ENCODE data around the gene HOXC12.

HOXC12 gene

DNA sequence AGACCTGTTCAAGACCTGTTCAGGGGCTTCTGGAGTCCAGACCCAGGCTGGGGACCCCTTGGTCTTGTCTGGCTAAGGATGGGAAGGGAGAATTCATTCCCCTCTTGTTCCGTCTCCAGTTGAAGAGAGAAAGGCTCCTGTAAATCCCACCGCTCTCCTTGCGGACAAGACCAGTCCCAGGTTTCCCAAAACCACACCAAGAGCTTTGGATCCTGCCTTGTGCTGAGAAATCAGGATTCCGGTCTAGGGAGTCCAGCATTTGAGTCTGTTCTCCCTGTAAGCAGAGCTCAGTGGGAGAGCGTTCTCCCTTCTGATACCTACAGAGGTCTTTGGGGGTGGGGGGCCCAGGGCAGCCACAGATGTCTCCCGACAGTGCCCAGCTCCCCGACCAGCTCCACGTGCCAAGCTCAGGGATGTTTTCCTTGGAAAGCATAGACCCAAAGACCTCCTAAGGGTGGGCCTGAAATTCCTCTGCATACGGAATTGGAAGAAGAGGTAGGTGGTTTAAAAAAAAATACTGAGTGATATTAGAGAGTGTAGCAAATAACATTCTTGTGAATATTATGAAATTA, 14.2 kb upstream of the HOXC12 start:
- TF ChIP-seq, protein P1, sequence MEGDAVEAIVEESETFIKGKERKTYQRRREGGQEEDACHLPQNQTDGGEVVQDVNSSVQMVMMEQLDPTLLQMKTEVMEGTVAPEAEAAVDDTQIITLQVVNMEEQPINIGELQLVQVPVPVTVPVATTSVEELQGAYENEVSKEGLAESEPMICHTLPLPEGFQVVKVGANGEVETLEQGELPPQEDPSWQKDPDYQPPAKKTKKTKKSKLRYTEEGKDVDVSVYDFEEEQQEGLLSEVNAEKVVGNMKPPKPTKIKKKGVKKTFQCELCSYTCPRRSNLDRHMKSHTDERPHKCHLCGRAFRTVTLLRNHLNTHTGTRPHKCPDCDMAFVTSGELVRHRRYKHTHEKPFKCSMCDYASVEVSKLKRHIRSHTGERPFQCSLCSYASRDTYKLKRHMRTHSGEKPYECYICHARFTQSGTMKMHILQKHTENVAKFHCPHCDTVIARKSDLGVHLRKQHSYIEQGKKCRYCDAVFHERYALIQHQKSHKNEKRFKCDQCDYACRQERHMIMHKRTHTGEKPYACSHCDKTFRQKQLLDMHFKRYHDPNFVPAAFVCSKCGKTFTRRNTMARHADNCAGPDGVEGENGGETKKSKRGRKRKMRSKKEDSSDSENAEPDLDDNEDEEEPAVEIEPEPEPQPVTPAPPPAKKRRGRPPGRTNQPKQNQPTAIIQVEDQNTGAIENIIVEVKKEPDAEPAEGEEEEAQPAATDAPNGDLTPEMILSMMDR (IDR thresholded peaks at IDR 0.05; ENCODE audit: extremely low read depth, insufficient read depth, missing control alignments) = no peak
- no peak for DNase-seq (ENCODE audit: low spot score)
- in situ Hi-C loops (cut with MboI; ENCODE audit: low pct_unique_long_range_greater_than_20kb, low sequenced_read_pairs, unreplicated experiment) = loop anchor here (25.0 kb wide), 1 partner anchor 97 kb away; the partner anchor contains the start of genes HOXC5 and HOXC6

DNA sequence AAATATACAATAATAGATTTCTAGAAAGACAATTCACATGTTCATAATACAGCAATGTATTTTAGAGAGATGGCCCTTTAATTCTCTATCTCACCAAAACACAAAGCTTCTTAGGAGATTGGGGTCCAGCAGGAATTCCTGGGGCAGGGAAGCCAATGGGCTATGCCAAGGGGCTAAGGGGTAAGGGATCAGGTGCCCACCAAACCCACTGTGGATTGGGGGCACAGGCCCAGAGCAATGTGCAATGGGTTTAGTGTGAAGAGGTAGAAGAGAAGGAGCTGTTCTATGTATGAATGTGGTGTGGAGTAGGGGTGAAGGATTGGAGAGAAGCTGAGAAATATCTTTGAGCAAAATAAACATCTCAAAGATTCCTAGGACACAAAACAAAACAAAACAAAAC, 13.5 kb upstream of the HOXC12 start:
- in situ Hi-C loops (cut with MboI; ENCODE audit: low pct_unique_long_range_greater_than_20kb, low sequenced_read_pairs, unreplicated experiment) = loop anchor here (25.0 kb wide), 1 partner anchor 96 kb away; the partner anchor contains the start of genes HOXC5 and HOXC6
- DNase-seq (ENCODE audit: low spot score) = no peak
- TF ChIP-seq, protein P1 (IDR thresholded peaks at IDR 0.05; ENCODE audit: extremely low read depth, insufficient read depth, missing control alignments) = no peak

- TF ChIP-seq, protein P1 (IDR thresholded peaks at IDR 0.05; ENCODE audit: extremely low read depth, insufficient read depth, missing control alignments) = no peak
- in situ Hi-C loops (cut with MboI; ENCODE audit: low pct_unique_long_range_greater_than_20kb, low sequenced_read_pairs, unreplicated experiment) = loop anchor here (25.0 kb wide), 1 partner anchor 96 kb away; the partner anchor contains the start of genes HOXC5 and HOXC6
- DNase-seq (ENCODE audit: low spot score) = no peak
Measured at GRCh38 chr12:53941750-53942149, 13.0 kb upstream of the HOXC12 start.

- in situ Hi-C loops (cut with MboI; ENCODE audit: low pct_unique_long_range_greater_than_20kb, low sequenced_read_pairs, unreplicated experiment) = loop anchor here (25.0 kb wide), 1 partner anchor 95 kb away; the partner anchor contains the start of genes HOXC5 and HOXC6
- no peak for DNase-seq (ENCODE audit: low spot score)
- TF ChIP-seq, protein P1 (IDR thresholded peaks at IDR 0.05; ENCODE audit: extremely low read depth, insufficient read depth, missing control alignments) = no peak
Measured at GRCh38 chr12:53942467-53942997, 12.2 kb upstream of the HOXC12 start.

DNA sequence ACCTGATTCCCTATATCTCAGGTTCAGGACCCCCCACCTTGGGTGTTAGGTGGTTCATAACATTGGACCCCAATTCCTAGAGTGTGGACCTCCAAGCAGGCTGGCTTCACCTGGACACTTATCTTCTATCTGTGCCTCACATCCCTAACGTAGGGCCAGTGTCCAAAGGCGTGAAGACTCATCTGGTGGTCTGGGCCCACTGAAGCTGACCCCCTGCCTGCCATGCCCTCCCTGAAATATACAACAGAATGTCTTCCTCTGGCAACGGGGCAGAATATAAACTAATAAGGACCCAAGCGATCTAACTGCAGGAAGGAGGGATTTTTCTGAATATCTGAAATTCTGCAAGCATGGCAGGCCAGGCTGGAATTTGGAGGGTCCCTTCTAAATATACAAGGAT, 10.5 kb upstream of the HOXC12 start:
- no peak for DNase-seq (ENCODE audit: low spot score)

GRCh38 chr12:53944907-53945847, 9.5 kb upstream of the HOXC12 start:
- TF ChIP-seq, protein P1 (IDR thresholded peaks at IDR 0.05; ENCODE audit: extremely low read depth, insufficient read depth, missing control alignments) = no peak
- no peak for DNase-seq (ENCODE audit: low spot score)
- in situ Hi-C loops (cut with MboI; ENCODE audit: low pct_unique_long_range_greater_than_20kb, low sequenced_read_pairs, unreplicated experiment) = loop anchor here (25.0 kb wide), 1 partner anchor 92 kb away; the partner anchor contains the start of genes HOXC5 and HOXC6

More for the DNA sequence above, 10.5 kb upstream of the HOXC12 start:
- in situ Hi-C loops (cut with MboI; ENCODE audit: low pct_unique_long_range_greater_than_20kb, low sequenced_read_pairs, unreplicated experiment) = loop anchor here (25.0 kb wide), 1 partner anchor 93 kb away; the partner anchor contains the start of genes HOXC5 and HOXC6
- TF ChIP-seq, protein P1 (IDR thresholded peaks at IDR 0.05; ENCODE audit: extremely low read depth, insufficient read depth, missing control alignments) = no peak
